ENCODE results near the gene DRC7. TPM values are rescaled to one million over a fixed set of nuclear protein-coding genes. Genes with fewer than 3 reads are reported as not detected.

The DRC7 gene
- total RNA-seq, 2 experiments from 2014 or later = not detected

- Mint-ChIP-seq H3K4me3 (no peak overlapping the region), H3K36me3 (no peaks in the 10 kb centered on the region), H3K27ac (no peak overlapping the region), H3K27me3 (peaks cover 2% of the 10 kb centered on the region), H3K9me3 (ENCODE audit: low read depth) (no peaks in the 10 kb centered on the region), H3K4me1 (peaks cover 6% of the 10 kb centered on the region)
- ATAC-seq = no peak
- CTCF ChIA-PET = no interaction called here
- no peak for DNase-seq
Observed at GRCh38 chr16:57696240-57696639, 1.6 kb downstream of the DRC7 start.

GRCh38 chr16:57697896-57698537, 3.4 kb downstream of the DRC7 start:
- CTCF ChIA-PET = interaction anchor here (1.2 kb wide), 1 partner anchor 88 kb away, joined by 3 read pairs; no protein-coding TSS in a partner anchor
- Mint-ChIP-seq H3K27me3 (peaks cover 2% of the 10 kb centered on the region), H3K4me1 (peaks cover 3% of the 10 kb centered on the region), H3K27ac (no peak overlapping the region), H3K36me3 (no peaks in the 10 kb centered on the region), H3K4me3 (no peak overlapping the region), H3K9me3 (ENCODE audit: low read depth) (no peaks in the 10 kb centered on the region)
- ATAC-seq = no peak
- no peak for DNase-seq

- H3K4me1 Mint-ChIP-seq = peaks cover 3% of the 10 kb centered on the region
- H3K36me3 Mint-ChIP-seq = no peaks in the 10 kb centered on the region
- H3K4me3 Mint-ChIP-seq = no peak overlapping the region
- H3K9me3 Mint-ChIP-seq (ENCODE audit: low read depth) = no peaks in the 10 kb centered on the region
- no peak overlapping the region for H3K27ac Mint-ChIP-seq
- peaks cover under 1% of the 10 kb centered on the region for H3K27me3 Mint-ChIP-seq
- CTCF ChIA-PET = interaction anchor here (0.6 to 1.2 kb wide), 2 partner anchors 36 to 89 kb away, joined by 3 read pairs; no protein-coding TSS in a partner anchor
- ATAC-seq (no peak), DNase-seq (no peak)
Observed at GRCh38 chr16:57698812-57699405, 4.3 kb downstream of the DRC7 start.

- no peak overlapping the region for H3K27ac Mint-ChIP-seq
- no peak overlapping the region for H3K4me3 Mint-ChIP-seq
- H3K9me3 Mint-ChIP-seq (ENCODE audit: low read depth) = no peaks in the 10 kb centered on the region
- H3K36me3 Mint-ChIP-seq = no peaks in the 10 kb centered on the region
- CTCF ChIA-PET = interaction anchor here (0.6 kb wide), 1 partner anchor 36 kb away, joined by 3 read pairs; no protein-coding TSS in a partner anchor
- H3K4me1 Mint-ChIP-seq = peaks cover 3% of the 10 kb centered on the region
- H3K27me3 Mint-ChIP-seq = no peaks in the 10 kb centered on the region
- no peak for ATAC-seq
- no peak for DNase-seq
Observed at GRCh38 chr16:57699481-57699880, 4.9 kb downstream of the DRC7 start.

GRCh38 chr16:57699899-57700298, 5.3 kb downstream of the DRC7 start:
- no peaks in the 10 kb centered on the region for H3K9me3 Mint-ChIP-seq (ENCODE audit: low read depth)
- no peaks in the 10 kb centered on the region for H3K36me3 Mint-ChIP-seq
- H3K4me3 Mint-ChIP-seq = no peak overlapping the region
- H3K27me3 Mint-ChIP-seq = no peaks in the 10 kb centered on the region
- no peak for ATAC-seq
- H3K27ac Mint-ChIP-seq = no peak overlapping the region
- DNase-seq = no peak
- H3K4me1 Mint-ChIP-seq = peaks cover under 1% of the 10 kb centered on the region
- CTCF ChIA-PET = interaction anchor here (0.7 kb wide), 1 partner anchor 90 kb away, joined by 5 read pairs; no protein-coding TSS in a partner anchor

- H3K4me1 Mint-ChIP-seq = no peaks in the 10 kb centered on the region
- no peak for DNase-seq
- H3K4me3 Mint-ChIP-seq = no peak overlapping the region
- H3K9me3 Mint-ChIP-seq (ENCODE audit: low read depth) = no peaks in the 10 kb centered on the region
- no peak for ATAC-seq
- H3K27me3 Mint-ChIP-seq = no peaks in the 10 kb centered on the region
- H3K36me3 Mint-ChIP-seq = no peaks in the 10 kb centered on the region
- H3K27ac Mint-ChIP-seq = no peak overlapping the region
- CTCF ChIA-PET = no interaction called here
Observed at GRCh38 chr16:57700781-57701551, 6.4 kb downstream of the DRC7 start.

- H3K27ac Mint-ChIP-seq = no peak overlapping the region
- no peaks in the 10 kb centered on the region for H3K27me3 Mint-ChIP-seq
- CTCF ChIA-PET = interaction anchor here (0.5 kb wide), 1 partner anchor 442 kb away, joined by 3 read pairs; no protein-coding TSS in a partner anchor
- no peak overlapping the region for H3K4me3 Mint-ChIP-seq
- H3K9me3 Mint-ChIP-seq (ENCODE audit: low read depth) = no peaks in the 10 kb centered on the region
- DNase-seq (no peak), ATAC-seq (no peak)
- no peaks in the 10 kb centered on the region for H3K4me1 Mint-ChIP-seq
- no peaks in the 10 kb centered on the region for H3K36me3 Mint-ChIP-seq
Observed at GRCh38 chr16:57701759-57702371, 7.3 kb downstream of the DRC7 start.

GRCh38 chr16:57703416-57704010, 8.9 kb downstream of the DRC7 start:
- H3K9me3 Mint-ChIP-seq (ENCODE audit: low read depth) = no peaks in the 10 kb centered on the region
- H3K27me3 Mint-ChIP-seq = peaks cover 7% of the 10 kb centered on the region
- H3K27ac Mint-ChIP-seq = no peak overlapping the region
- DNase-seq (no peak), ATAC-seq (no peak)
- H3K36me3 Mint-ChIP-seq = no peaks in the 10 kb centered on the region
- H3K4me1 Mint-ChIP-seq = peaks cover 7% of the 10 kb centered on the region
- CTCF ChIA-PET = interaction anchor here (1.3 kb wide), 1 partner anchor 11 kb away, joined by 3 read pairs; no protein-coding TSS in a partner anchor
- H3K4me3 Mint-ChIP-seq = no peak overlapping the region

GRCh38 chr16:57704011-57704904, 9.7 kb downstream of the DRC7 start:
- CTCF ChIA-PET = interaction anchor here (1.3 kb wide), 1 partner anchor 10 kb away, joined by 3 read pairs; no protein-coding TSS in a partner anchor
- peaks cover 7% of the 10 kb centered on the region for H3K4me1 Mint-ChIP-seq
- H3K27ac Mint-ChIP-seq = no peak overlapping the region
- H3K4me3 Mint-ChIP-seq = no peak overlapping the region
- H3K36me3 Mint-ChIP-seq = no peaks in the 10 kb centered on the region
- ATAC-seq = no peak
- peaks cover 7% of the 10 kb centered on the region for H3K27me3 Mint-ChIP-seq
- no peak for DNase-seq
- no peaks in the 10 kb centered on the region for H3K9me3 Mint-ChIP-seq (ENCODE audit: low read depth)

- no peaks in the 10 kb centered on the region for H3K9me3 Mint-ChIP-seq (ENCODE audit: low read depth)
Observed at GRCh38 chr16:57704905-57705852, 10.6 kb downstream of the DRC7 start.

GRCh38 chr16:57706717-57707116, 12.1 kb downstream of the DRC7 start:
- Mint-ChIP-seq H3K36me3 (no peaks in the 10 kb centered on the region), H3K27ac (no peak overlapping the region), H3K9me3 (ENCODE audit: low read depth) (no peaks in the 10 kb centered on the region), H3K27me3 (peaks cover 25% of the 10 kb centered on the region), H3K4me1 (peaks cover 7% of the 10 kb centered on the region), H3K4me3 (no peak overlapping the region)
- DNase-seq = no peak
- CTCF ChIA-PET = no interaction called here
- no peak for ATAC-seq

More at GRCh38 chr16:57704905-57705852, 10.6 kb downstream of the DRC7 start:
- Mint-ChIP-seq H3K4me3 (no peak overlapping the region), H3K27ac (no peak overlapping the region), H3K4me1 (peaks cover 7% of the 10 kb centered on the region), H3K27me3 (peaks cover 12% of the 10 kb centered on the region), H3K36me3 (no peaks in the 10 kb centered on the region)
- ATAC-seq (no peak), DNase-seq (no peak)
- CTCF ChIA-PET = no interaction called here

Measured in activated CD8-positive, alpha-beta memory T cell treated with anti-CD3 and anti-CD28 coated beads, Interleukin-2, amount 10 ng/mL, durations not matched to agents 7 days and 5 days (primary cell).